IPS DF 4.7 (cell line): Measurements from ENCODE around the gene SLC34A3.

Experiments used
- DNase-seq: peaks from one replicate; pipeline ENCODE4 v3.0.0-alpha.2; 2013; ENCODE audit warnings: low spot score; ENCODE audit errors: extremely low read depth

The SLC34A3 gene

DNA sequence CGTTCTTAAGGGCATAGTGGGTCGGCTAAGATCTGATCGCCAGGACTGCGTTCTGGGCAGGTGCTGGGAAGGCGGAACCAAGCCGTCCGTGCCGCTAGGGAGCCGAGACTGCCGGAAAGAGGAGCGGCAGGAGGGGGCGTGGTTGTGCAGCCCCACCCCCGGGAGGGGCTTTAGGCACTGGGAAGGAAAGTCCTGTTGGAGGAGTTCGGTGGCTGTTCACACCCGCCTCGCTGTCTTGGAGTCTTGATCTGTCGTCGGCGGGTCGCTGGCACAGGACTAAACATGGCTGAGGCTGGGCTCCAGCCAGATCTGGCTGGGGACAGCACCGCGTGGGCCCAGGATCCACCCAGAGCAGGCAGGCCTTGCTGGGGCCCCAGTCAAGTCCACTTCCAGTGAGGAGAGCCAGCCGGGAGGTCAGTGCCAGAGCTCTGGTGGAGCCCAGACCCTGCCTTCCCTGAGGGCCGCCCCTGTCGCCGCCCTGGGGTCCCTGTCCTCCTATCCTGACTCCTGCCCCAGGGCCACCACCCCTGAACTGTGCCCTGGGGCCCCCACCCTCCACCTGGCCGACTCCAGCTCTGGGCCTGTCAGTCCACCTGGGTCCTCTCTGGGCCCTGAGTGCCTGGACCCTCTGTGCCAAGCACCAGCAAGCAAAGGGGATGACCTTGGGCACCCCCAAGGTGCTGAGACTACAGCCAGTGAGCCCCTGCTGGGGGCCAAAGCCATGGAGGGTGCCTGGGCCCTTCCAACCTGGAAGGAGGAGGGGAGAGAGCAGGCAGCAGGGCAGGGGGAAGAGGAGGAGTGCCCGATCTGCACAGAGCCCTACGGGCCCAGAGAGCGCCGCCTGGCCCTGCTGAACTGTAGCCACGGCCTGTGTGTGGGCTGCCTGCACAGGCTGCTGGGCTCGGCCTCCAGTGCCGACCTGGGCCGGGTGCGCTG lies 13.2 kb upstream of the SLC34A3 start:
- DNase-seq = no peak

- no peak for DNase-seq
Measured at GRCh38 chr9:137218212-137218753, 12.4 kb upstream of the SLC34A3 start.

- no peak for DNase-seq
Measured at GRCh38 chr9:137218754-137219271, 11.9 kb upstream of the SLC34A3 start.

DNA sequence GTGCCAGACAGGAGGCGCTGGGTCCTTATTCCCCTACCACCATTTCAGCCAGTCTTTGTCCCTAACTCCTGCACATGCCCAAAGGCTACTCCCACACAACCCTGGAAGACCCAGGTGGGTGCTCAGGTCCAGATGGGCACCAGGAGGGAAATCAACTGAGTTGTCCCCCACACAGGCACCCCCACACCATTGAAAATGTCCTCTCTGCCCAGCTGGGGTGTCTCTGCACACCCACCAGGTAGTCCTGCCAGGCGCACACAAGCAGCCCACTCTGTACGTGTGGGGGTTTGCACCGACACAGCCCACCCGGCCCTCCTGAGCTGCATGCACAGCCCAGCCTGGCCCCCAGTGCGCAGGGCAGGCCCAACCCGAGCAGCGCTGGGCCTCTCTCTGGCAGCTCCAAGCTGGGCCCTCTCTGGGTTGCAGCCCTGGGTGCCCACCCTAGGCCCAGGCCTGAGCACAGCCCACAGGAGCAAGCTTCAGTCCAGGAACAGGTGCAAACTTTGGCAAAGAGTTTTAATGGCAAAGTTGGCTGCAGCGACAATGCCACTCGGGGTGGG lies 10.9 kb upstream of the SLC34A3 start:
- no peak for DNase-seq

- DNase-seq = no peak
Measured at GRCh38 chr9:137220317-137221094, 10.2 kb upstream of the SLC34A3 start.

- DNase-seq = no peak
Measured at GRCh38 chr9:137221095-137221505, 9.6 kb upstream of the SLC34A3 start.

GRCh38 chr9:137221506-137222111 lies 9.1 kb upstream of the SLC34A3 start:
- DNase-seq = no peak

DNA sequence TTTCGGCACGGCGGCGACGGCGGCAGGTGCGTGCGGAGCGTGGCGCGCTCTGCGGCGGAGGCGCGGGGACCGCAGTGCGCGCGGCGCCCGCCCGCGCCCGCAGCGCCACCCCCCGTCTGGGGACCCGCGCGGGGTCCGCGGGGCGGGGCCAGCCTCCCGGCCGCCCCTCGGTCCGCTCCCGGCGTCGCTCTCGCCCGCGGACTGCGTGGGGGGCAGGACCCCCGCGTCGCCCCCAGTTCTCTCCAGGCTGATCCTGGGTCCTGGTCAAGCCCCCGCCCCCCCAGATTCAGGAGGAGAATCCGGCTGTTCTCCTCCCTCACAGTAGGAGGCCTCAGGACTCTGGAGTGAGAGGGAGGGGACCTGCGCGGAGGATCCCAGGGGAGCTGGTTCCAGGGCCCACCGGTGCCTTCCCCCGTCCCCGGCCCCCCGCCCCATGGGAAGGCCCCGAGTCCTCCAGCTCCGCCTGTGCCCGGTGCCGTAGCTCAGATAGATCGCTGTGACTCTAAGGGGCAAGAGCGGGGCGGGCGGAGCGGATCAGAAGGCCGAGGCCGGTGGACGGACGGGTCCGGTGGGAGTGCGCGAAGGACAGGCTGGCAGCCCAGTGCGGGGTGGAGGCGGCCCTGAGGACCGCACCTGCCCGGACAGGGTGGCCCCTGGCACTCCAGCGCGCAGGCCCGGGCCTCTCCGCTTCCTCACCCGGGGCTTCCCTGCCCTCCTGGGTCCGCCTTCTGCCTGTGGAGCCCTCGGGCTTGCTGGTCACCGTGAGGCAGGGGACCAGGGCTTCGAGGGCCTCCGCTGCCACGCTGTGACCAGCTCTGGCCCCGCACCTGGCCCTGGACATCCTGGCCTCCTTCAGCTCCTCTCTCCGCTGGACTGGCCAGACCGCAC lies 8.3 kb upstream of the SLC34A3 start, which contains the start of gene RNF208:
Gene RNF208 (minus strand): TSS at position 51 of the 888 bp plus-strand sequence. CDS start 1,028 bp downstream, outside the sequence.
- DNase-seq = no peak

- no peak for DNase-seq
Measured at GRCh38 chr9:137223078-137223970, 7.4 kb upstream of the SLC34A3 start.

DNA sequence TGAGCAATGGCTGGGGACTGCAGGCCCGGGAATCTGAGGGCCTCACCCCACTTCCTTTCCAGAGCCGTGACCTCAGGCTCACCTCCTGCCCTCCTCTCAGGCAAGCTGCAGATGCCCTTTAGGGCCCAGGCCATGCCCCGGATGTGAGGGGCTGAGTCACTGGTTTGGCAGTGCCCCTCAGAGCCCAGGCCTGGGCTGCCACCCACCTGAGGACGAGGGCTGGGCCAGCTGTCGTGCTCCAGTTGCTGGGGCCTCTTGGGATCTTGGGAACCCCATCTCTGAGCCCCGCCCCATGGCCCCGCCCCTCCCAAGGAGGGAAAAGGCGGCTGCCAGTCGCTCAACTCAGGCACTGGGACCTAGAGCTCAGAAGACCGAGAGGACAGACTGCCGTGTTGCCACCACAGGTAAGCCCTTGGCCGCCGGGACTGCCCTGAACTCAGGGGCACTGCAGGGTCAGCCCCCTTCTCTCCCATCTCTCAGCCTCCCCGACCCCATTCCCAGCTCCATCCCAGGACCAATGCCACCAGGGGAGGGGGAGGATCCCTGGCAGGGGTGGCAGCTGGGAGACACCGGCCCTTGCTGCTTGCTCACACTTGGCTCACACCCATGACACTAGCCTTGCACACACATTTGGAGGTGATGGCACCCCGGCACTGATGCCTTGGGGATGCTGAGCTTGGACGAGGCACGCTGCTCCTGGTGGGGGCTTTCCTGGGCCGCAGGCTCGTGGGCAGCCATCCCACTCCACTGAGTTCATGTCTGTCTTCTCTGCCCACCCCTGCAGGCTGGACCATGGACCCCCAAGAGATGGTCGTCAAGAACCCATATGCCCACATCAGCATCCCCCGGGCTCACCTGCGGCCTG lies 5.6 kb upstream of the SLC34A3 start, which contains the start of gene CYSRT1:
Gene CYSRT1 (plus strand): TSS at position 345 of the 865 bp plus-strand sequence. CDS start 448 bp downstream, at position 793.
- DNase-seq = no peak

- no peak for DNase-seq
Measured at GRCh38 chr9:137225699-137226331, 4.9 kb upstream of the SLC34A3 start.

DNA sequence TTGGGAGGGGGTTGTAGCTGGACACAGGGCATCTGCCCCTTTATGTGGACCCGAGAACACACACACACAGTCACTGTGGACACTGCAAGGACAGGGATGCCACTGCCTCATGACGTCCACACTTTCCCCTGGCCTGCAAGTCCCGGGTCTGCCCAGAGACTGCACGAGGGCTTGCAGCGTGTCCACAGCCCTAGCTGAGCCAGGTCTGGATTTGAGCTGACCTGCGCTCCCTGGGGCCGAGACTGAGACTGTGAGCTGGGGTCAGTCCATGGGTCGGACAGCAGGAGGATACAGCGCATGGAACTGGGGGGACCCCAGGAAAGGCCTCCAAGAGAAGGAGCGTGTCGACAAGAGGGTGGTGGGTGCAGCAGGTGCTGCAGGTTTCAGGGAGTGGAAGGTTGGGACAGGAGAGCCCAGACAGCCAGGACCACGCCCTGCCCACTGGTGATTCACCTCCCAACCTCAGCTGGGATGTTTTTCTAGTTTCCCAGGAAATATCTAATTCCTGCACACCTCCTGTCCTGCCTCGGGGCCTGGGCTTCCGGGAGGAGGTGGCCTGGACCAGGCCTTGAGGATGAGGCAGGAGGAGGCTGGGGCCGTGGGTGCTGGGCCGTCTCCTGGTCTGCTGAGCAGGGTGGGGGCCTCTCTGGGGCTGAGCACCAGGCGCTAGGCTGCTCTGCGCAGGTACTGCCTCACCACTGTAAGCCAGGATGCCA lies 4.2 kb upstream of the SLC34A3 start:
- DNase-seq = no peak

- DNase-seq = no peak
Measured at GRCh38 chr9:137227054-137227852, 3.4 kb upstream of the SLC34A3 start, which contains the start of gene RNF224. Gene RNF224 (plus strand): TSS chr9:137227502. CDS start chr9:137228336, 834 bp downstream.

- DNase-seq = no peak
Measured at GRCh38 chr9:137227853-137228505, 2.7 kb upstream of the SLC34A3 start.

DNA sequence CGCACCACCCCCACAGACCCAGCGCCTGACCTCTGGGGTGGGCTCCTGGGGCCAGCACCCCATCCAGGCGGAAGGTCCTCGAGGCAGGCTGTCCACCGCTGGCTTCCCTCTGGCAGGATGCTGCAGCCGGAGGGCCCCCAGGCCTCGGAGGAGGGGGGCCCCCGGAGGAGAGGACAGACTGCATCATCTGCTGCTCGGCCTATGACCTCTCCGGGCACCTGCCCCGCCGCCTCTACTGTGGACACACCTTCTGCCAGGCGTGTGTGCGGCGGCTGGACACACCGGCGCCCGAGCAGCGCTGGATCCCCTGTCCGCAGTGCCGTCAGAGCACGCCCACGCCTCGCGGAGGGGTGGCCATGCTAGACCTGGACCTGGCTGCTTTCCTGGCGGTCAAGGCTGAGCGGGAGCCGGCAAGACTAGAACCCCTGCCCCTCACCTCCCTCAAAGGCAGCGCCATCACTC lies 2.2 kb upstream of the SLC34A3 start:
- DNase-seq = no peak
